HTERT RPE-1 (cell line): ENCODE results near the gene MED31.
"Not testable (repeated sequence)": the region's sequence is repeated elsewhere in the genome, so short reads cannot be mapped to it uniquely, and the experiment has no call there.

Source experiments
- in situ Hi-C: fragments of 300-500 bp; cut with MboI; formaldehyde crosslinking; loops from 4 replicates; pipeline ENCODE4 v1.14.3; 2020; ENCODE audit warnings: low sequenced_read_pairs

MED31 gene

DNA sequence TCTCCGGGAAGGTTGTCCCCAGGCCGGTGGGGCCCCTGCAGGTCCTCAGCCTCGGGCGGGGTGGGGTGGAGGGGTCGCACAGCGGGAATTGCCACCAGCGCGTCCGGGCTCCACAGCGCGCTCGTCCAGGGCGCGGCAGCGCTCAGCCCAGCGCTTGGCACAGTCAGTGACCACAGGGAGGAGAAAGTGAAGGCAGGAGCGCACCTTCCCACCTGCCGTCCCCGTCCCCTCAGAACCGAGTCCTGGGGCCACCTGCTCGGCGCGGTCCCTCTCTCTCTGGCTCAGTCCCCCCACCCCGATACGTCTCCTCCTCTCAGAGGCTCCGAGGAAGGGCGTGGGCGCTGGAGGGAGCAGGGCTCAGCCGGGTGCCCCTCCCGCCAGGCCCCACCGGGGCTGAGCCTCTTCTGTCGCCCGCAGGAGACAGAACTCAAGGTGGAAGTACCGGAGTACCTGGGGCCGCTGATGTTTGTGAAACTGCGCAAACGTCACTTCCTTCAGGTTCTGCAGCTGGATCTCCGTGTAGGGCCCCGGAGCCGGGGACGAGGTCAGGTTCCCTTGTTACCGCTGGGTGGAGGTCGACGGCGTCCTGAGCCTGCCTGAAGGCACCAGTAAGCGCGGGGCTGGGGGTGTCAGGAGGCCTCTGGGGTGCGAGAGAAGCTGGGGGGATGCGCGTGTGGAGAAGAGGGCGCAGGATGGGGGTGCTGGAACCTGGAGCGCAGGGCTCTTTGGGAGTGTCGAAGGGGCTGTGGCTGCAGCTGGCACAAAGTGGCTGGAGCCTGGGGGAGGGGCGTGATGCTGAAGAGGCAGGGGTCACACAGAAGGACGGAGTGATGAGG lies 5.6 kb upstream of the MED31 start:
- in situ Hi-C loops = not testable (repeated sequence)

DNA sequence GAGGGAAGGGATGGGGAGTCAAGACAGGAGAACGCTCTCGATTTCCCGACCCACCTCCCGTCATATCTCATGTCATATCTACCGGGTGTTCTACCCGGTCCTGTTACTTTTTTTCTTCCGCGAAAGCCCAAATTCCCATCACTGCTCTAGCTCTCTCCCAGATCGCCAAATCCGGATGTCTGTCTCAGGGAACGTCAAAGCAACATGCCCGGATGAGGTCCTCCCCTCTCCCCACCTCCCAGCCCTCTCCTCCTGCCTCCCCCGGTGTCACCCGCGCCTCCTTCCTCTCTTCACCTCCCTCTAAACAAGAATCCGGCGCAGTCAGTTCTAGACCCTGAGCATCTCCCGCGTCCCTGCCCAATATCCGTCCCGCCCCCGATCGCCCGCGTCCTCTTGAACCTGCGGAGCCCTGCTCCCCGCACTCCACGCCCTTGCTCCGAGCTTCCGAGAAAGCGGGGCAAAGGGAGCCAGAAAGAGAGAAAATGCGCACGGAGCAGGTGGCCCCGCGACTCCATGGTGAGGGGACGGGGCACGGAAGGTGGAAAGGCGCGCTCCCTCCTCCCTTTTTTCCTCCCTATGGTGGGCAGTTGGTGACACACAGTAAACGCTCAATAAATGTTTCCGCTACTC lies 4.4 kb upstream of the MED31 start:
- in situ Hi-C loops = not testable (repeated sequence)

DNA sequence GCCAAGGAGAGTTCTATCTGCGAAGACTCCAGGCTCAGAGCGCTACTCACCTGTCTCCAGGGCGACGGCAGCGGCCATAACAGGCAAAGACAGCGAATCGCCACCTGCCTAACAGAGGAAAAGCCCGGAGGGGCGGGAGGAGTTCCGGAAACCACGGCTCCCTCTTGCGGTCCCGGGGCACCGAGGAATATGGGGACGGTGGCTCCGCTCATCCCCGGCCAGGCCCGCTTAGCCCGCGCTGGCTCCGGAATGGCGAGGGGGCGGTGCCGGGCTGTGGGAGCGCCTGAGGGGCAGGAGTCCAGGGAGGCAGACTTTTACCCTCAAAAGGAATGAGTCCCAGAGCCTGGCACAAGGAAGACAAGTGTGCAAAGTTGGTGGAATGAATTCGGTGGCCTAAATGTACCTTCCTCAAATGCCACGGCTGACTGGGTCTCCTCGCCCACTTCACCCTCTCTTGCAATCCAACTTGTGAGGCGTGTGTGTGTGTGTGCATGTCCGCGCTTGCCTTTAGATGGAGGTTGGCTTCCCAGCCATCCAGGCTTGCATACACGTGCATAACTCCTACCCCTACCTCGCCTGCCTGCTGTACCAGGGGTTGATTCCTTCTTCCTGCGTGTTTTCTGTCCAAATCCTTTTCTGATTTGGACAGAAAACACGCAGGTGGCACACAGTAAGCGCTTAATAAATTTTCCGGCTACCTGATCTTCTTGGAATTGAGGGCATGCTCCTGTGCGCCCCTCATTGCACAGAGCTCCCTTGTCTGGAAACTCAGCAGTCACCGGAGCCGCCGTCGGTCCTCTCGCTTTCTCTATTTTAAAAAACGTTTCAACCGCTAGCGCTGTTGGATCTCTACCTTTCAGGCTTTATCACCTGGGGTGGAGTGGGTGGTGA lies 3.7 kb upstream of the MED31 start:
- in situ Hi-C loops = no loop called here

DNA sequence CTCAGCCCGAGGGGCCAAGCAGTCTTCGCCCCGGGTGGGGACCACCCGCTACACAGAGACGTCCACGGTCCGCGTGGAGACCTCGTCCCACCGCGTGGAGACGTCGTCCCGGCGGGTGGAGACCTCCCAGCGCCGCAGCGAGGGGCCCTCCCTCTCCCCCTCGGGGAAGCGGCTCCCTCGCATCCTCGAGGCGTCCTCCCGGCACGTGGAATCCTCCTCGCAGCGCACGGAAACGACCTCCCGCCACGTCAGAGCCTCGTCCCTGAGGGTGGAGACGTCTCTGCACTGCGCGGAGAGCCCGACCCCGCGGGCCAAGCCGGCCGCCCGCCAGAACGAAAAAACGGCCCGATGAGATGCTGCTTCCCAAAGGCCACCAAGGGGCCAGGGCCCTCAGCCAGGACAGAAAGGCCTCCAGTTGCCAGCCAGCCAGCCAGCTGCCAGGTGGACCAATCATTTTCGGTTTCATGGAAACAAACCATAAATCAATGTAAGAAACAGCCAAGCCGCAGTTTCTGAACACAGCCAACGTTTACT lies 581 bp upstream of the MED31 start:
- in situ Hi-C loops = no loop called here

DNA sequence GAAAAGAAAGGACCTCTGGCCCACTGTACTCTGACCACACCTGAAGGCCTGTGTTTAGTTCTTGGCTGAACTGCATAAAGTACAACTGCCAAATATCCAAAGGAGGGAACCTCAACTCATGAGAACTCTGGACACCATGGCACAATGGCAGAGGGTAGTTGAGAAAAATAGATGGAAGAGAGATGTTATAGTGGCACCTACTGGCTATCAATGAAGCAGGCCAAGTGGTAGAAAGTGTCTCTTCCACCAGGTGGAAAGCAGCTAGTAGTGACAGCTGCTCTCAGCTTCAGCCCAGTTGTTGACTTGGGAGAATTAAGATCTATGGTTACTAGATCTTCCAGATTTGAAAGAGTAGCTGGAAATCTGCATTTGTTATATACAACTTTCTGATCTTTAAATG lies 3.2 kb downstream of the MED31 start:
- in situ Hi-C loops = no loop called here

DNA sequence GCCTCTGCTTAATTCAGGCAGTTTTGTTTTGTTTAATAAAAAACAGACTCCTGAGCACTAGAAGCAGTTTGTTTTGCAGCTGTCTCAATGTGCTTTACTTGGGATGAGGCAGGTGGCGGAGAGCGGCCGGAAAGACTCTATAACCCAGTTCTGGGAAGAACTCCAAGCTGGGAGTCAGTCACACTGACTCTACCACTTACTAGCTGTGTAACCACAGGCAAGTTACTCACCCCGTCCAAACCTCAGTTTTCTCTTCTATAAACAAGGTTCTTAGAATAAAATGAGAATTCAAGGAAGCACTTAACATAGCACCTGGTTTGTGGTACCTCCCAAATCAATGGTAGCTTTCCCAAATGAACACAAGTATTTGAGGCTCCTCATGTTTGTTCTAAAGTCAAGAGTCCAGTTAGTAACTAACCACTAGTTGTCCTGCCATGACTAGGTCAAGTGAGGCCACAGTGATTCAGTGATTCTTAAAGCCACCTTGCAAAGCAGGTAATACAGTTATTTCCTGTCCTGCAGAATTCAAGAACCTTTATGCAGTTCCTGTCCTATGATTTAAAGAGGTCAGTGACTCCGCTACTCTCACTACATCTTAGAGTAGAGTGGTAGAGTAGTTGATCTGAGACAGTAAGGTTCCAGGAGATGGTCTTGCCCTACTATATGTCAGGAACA lies 7.8 kb downstream of the MED31 start:
- in situ Hi-C loops = no loop called here

DNA sequence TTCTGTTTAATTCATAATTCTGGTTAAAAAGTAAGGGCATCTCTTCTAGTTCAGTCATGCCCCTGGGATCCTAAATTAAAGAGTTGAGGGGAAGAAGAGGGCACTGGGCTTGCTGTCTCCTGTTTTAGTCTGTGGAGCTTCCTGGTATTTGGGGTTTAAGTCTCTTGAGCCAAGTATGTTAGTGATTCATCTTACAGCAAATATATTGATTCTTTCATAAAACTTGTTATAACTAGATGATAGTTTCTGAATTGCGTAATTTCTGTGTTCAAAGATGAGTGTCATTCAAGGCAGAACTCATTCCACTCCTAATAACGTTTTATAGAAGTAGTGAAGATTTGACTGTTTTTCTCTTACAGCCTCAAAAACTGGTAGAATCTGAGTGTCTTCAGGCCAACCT lies 8.8 kb downstream of the MED31 start:
- in situ Hi-C loops = no loop called here

DNA sequence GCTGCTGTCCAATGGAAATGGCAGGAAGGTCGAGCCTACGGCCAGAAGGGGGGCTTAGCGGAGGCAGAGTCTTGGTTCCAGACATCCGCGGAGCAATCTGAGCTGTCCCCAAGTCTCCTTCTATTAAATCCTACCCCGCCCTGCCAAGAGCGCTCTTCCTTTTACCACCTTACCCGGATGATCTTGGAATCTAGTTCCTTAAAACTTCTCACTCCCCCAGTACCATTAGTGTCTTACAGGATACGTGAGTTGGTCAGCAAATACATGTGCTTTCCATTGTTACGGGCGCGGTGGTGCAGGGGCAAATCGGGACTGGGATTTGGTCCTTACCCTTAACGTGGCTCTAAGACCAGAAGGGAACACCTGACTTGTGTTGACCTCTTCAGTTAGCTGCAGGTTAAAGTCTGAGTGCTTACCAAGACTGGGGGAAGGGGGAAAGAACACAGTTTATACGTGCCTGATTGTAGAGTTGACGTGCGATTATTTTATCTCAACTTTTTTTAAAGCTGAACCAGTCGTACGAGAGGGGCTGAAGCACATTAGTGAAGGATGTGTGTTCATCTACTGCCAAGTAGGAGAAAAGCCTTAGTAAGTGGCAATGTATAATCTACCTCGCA lies 10.1 kb downstream of the MED31 start:
- in situ Hi-C loops = no loop called here

DNA sequence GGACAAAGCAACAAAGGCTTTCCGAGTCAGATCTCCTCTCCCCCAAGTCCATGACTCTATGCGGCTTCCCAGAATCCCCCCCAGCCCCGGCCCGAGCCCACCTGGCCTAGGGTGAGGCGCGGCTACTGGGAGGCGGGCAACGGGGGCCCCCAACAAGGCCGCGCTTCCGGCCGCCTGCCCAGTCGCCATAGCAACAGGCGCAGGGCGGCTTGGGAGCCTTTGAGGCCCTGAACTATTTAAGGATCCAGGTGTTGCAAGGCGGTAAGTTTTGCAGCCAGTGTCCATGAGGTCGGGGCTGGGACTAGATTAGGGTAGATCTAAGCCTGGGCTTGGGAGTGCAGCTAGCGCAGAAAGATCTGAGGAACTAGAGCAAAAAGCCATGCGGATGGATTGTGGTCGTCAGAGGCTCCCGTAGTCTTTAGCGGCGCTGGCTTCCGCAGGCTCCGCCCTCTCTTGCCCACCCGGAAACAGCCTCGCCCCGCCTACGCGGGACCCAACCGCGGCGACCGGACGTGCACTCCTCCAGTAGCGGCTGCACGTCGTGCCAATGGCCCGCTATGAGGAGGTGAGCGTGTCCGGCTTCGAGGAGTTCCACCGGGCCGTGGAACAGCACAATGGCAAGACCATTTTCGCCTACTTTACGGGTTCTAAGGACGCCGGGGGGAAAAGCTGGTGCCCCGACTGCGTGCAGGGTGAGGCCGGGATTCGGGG lies 10.7 kb downstream of the MED31 start, which contains the start of the genes KIAA0753 and TXNDC17:
Gene KIAA0753, minus strand, starts transcription at position 176 of the 711 bp plus-strand sequence. CDS start 5,608 bp downstream, outside the sequence.
Gene TXNDC17, plus strand, starts transcription at position 525 of the 711 bp plus-strand sequence. Its CDS starts 23 bp downstream, at position 548.
- in situ Hi-C loops = no loop called here

DNA sequence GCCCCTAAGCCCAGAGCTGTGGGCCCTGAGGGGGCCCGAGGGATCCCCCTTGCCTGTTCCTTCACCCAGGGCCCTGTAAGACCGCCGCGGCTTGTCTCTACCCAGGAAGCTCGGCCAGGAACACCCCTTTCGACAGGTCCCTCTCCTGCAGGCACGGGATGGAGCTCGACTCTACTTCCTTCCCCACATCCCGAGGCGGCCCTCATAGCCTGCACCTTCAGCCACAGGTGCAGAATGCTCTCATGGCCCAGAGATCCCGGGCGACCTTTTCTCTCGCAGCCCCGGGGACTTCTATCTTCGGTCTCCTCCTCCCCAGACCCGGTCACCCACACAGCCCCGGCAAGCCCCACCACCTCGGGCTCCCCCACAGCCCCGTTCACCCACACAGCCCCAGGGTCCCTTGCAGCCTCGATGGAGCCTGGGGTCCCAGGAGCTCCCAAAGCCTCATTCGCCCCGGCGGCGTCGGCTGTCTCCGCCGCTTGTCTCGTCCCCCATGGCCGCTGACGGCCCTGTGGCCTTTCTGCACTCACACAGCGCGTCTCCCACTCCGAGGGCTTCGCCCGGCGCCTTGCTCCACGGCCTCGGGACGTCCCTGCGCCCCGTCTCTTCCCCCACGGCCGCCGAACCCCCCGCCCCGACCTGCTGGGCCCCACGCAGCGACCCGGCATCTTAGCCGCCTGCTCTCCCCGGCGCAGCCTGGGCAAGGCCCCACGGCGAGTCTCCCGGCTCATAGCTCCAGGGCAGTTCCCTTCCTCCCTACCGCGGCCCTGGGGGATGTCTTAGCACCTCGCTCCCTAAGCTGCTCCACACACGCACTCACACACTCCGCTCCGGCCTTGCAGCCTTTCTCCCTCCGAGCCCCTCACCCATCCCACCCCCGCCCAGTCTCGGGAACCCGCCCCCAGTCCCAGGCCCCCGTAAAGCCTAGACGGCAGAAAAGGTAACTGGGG lies 11.5 kb downstream of the MED31 start:
- in situ Hi-C loops = no loop called here

DNA sequence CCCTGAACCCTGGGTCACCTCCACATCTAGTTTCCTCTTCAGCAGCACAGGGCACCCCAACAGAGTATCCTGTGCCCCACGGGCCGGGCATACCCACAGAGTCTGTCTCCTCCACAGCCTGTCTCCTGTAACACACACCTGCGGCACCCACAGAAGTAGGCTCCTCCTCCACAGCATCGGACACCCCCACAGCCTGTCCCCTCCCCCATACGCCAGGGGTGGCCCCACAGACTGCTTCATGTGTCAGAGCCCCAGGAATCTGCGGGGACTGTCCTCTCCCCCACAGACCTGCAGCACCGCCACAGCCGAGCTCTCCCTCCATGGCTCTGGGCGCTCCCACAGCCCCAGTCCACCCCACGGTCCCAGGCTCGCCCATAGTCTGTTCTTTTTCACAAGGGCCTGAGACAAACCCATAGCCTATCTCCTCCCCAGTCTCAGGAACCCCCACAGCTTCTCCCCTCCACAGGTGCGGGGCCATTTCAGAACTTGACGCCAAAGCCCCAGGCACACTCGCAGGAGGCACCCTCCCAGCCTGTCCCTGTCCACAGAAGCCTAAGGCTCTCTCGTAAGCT lies 12.3 kb downstream of the MED31 start:
- in situ Hi-C loops = no loop called here

DNA sequence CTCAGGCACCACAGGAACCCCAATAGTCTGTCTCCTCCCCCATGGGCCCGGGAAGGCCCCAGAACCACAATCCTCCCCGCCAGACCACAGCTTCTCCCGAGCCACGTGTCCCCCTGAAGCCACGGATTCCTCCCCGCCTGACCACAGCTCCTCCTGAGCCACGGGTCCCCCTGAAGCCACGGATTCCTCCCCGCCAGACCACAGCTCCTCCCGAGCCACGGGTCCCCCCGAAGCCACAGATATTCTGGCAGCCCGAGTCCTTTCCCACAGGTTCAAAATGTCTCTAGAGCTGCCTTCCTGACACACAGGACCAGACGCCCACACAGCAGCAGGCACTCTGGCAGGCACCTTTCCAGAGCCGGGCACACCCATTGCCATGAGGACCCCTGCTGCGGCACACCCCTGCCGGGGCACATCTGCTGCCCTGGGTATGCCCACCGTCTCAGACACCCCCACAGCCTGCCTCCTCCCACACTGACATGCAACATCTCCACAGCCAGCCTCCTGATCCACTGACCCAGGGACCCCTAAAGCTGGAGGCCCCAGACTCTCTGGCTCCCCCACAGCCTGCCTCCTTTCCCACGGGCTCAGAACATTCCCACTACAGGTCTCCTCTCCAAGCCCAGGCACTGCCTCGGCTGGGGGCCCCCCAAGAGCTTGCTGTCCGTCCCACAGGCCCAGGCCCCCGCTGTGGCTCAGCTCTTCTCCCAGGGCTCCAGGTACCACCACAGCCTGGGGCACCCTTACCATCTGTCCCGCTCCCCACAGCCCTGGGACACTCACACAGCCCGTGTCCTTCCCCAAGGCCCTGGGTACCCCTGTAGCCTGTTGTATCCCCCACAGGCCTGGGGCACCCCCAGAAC lies 13.1 kb downstream of the MED31 start:
- in situ Hi-C loops = no loop called here

DNA sequence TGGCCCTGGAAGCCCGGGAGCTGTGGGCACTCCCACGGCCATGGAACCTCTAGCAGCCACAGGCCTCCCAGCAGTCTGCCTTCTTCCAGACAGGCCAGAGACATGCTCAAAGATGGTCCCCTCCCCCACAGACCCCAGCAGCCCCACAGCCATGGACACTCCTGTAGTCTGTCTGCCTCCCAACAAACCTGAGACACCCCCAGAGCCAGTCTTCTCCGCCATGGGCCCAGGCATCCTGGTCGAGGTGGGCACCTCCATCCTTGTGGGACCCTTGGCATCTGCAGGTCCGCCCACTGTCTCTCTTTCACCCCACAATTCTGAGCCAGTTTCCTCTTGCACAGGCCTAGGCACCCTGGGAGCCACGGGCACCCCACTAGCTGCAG lies 14.0 kb downstream of the MED31 start:
- in situ Hi-C loops = no loop called here

DNA sequence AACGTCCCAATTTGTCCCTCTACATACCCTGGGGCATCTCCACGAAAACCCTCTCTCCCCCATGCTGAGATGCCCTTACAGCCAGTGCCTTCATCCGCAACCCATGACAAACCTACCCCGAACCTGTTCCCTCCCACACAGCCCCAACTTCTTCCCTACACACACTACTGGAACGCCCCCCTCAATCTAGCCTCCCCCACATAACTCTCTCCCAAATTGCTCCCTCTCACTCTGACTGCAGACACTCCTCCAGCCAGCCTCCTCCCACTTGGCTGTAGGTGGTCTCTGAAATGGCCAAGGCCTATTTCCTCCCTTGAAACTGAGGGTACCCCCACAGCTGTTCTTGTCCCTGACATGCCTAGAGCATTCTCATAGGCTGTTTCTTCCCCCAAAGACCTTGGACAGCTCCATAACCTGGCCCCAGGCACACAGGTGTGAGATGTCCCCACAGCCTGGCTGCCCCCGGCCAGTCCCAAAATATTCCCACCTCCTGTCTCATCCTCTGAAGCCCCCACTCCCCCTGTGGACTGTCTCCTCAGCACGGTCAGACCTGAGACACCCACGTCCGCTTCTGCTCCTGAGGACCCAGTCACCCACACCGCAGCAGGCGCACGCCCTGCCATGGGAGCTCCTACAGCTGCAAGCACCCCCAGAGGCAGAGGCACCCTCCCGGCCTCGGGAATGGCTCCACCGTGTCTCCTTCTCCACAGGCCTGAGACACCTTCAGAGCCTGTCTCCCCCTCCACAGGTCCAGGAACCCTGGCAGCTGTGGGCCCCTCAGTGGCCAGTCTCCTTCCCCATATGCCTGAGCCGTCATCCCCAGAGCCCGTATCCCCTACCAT lies 14.6 kb downstream of the MED31 start:
- in situ Hi-C loops = no loop called here

DNA sequence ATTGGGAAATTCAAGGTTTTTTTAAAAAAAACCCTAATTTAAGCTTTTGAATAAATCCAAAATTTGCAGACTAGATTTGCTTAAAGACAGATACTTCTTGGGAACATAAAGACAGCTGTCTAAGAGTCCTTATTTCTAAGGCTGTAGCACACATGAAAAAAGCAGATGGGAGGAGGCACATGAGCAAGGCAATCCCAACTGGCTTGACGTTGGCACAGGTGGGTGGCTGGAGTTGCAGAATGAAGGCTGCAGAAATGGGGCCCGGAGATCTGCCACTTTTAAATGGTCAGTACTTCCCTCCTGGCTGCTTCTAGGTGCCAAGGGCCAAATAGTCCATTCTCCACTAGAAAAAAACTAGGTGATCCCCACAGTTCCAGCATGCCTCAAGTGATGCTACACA lies 15.3 kb downstream of the MED31 start:
- in situ Hi-C loops = no loop called here

DNA sequence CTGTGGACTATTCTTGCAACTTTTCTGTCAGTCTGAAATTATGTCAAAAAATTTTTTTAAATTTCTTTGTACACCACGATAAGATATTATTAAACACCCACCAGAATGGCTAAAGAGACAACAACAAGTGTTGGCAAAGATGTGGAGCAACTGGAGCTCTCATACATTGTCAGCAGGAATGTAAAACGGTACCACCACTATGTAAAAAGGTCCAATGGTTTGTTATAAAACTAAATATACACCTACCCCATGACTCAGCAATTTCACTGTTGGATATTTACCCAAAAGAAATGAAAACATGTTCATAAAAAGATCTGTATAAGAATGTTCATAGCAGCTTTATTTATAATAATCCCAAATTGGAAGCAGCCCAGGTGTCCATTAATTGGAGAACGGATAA lies 18.1 kb downstream of the MED31 start:
- in situ Hi-C loops = no loop called here
